Chondrocyte (in vitro differentiated cells): Measurements from ENCODE around the gene S1PR4. TPM values are rescaled to one million over a fixed set of nuclear protein-coding genes. Genes with fewer than 3 reads are reported as not detected.

ENCODE experiments used
- DNase-seq: peaks from one replicate; pipeline ENCODE4 v3.0.0; 2021; ENCODE audit warnings: mixed read lengths, low spot score
- H3K27ac Mint-ChIP-seq: one replicate; pipeline ENCODE4 v1.8.0; 2021; ENCODE audit warnings: mild to moderate bottlenecking, moderate library complexity, mixed read lengths; ENCODE audit not compliant: unreplicated experiment
- H3K27me3 Mint-ChIP-seq: 2 replicates; pipeline ENCODE4 v1.8.0; 2021; ENCODE audit warnings: low read depth, mixed read lengths
- H3K36me3 Mint-ChIP-seq: 2 replicates; pipeline ENCODE4 v1.8.0; 2021; ENCODE audit warnings: low read depth, mixed read lengths
- H3K4me1 Mint-ChIP-seq: 2 replicates; pipeline ENCODE4 v1.8.0; 2021; ENCODE audit warnings: low read depth, mild to moderate bottlenecking, mixed read lengths
- H3K4me3 Mint-ChIP-seq: one replicate; pipeline ENCODE4 v1.8.0; 2021; ENCODE audit warnings: mild to moderate bottlenecking, moderate library complexity, mixed read lengths; ENCODE audit not compliant: unreplicated experiment
- H3K9me3 Mint-ChIP-seq: 2 replicates; pipeline ENCODE4 v1.8.0; 2021; ENCODE audit warnings: low read depth, mixed read lengths
- CTCF ChIP-seq: fragments of 200-600 bp; sonication (generic); IDR thresholded peaks from 2 replicates; pipeline ENCODE4 v1.5.0; 2021; ENCODE audit warnings: antibody characterized with exemption, mild to moderate bottlenecking, moderate library complexity
- total RNA-seq: library from RNA; stranded (reverse); gene quantifications from 3 replicates; pipeline ENCODE4 v1.2.1, GENCODE V29; 2021

The S1PR4 gene
- total RNA-seq, 1 donor from 2014 or later, result not detected

- no peaks in the 10 kb centered on the region for H3K4me1 Mint-ChIP-seq
- H3K36me3 Mint-ChIP-seq, result no peaks in the 10 kb centered on the region
- no peaks in the 10 kb centered on the region for H3K9me3 Mint-ChIP-seq
- TF ChIP-seq CTCF, result no peak
- peaks cover 8% of the 10 kb centered on the region for H3K27me3 Mint-ChIP-seq
- no peak overlapping the region for H3K27ac Mint-ChIP-seq
- no peak overlapping the region for H3K4me3 Mint-ChIP-seq
- DNase-seq, result no peak
Measured at GRCh38 chr19:3149089-3149488, 29.5 kb upstream of the S1PR4 start.

- peaks cover 8% of the 10 kb centered on the region for H3K27me3 Mint-ChIP-seq
- H3K36me3 Mint-ChIP-seq, result no peaks in the 10 kb centered on the region
- no peak overlapping the region for H3K27ac Mint-ChIP-seq
- no peak overlapping the region for H3K4me3 Mint-ChIP-seq
- no peak for DNase-seq
- peaks cover 2% of the 10 kb centered on the region for H3K4me1 Mint-ChIP-seq
- no peak for TF ChIP-seq CTCF
- no peaks in the 10 kb centered on the region for H3K9me3 Mint-ChIP-seq
Measured at GRCh38 chr19:3149526-3150505, 28.8 kb upstream of the S1PR4 start.

- TF ChIP-seq CTCF, result no peak
- Mint-ChIP-seq H3K27ac (no peak overlapping the region), H3K4me3 (no peak overlapping the region), H3K9me3 (no peaks in the 10 kb centered on the region), H3K4me1 (peaks cover 7% of the 10 kb centered on the region), H3K36me3 (no peaks in the 10 kb centered on the region), H3K27me3 (peaks cover 8% of the 10 kb centered on the region)
- no peak for DNase-seq
Measured at GRCh38 chr19:3150739-3151329, 27.7 kb upstream of the S1PR4 start.

GRCh38 chr19:3151563-3152418 is 26.8 kb upstream of the S1PR4 start:
- H3K9me3 Mint-ChIP-seq, result no peaks in the 10 kb centered on the region
- H3K4me1 Mint-ChIP-seq, result peaks cover 7% of the 10 kb centered on the region
- H3K27ac Mint-ChIP-seq, result no peak overlapping the region
- H3K27me3 Mint-ChIP-seq, result peaks cover 8% of the 10 kb centered on the region
- no peaks in the 10 kb centered on the region for H3K36me3 Mint-ChIP-seq
- H3K4me3 Mint-ChIP-seq, result no peak overlapping the region
- DNase-seq, result no peak
- TF ChIP-seq CTCF, result no peak

- no peak overlapping the region for H3K4me3 Mint-ChIP-seq
Measured at GRCh38 chr19:3152419-3152780, 26.2 kb upstream of the S1PR4 start.

More at GRCh38 chr19:3152419-3152780, 26.2 kb upstream of the S1PR4 start:
- Mint-ChIP-seq H3K9me3 (no peaks in the 10 kb centered on the region), H3K27me3 (peaks cover 8% of the 10 kb centered on the region), H3K4me1 (peaks cover 7% of the 10 kb centered on the region), H3K27ac (no peak overlapping the region), H3K36me3 (no peaks in the 10 kb centered on the region)
- no peak for TF ChIP-seq CTCF
- DNase-seq, result no peak
